CD4-positive, alpha-beta T cell treated with Interleukin-6 for 4 hours (primary cell): ENCODE measurements around the gene TMA7.
A peak's percentile ranks its signal among the peaks of the same experiment; 100 is the strongest.
"Not testable (repeated sequence)": the region's sequence is repeated elsewhere in the genome, so short reads cannot be mapped to it uniquely, and the experiment has no call there.

Source experiments
- DNase-seq: peaks from one replicate; pipeline ENCODE4 v3.0.0-alpha.2; 2020; ENCODE audit warnings: mixed read lengths

TMA7 gene

GRCh38 chr3:48439820-48440589, at the start of gene TMA7, which contains the start of gene CCDC51:
Gene TMA7, plus strand, starts transcription at chr3:48440257. Its CDS starts 40 bp downstream, at chr3:48440297.
Gene CCDC51, minus strand, starts transcription at chr3:48440119. Its CDS starts 4,991 bp downstream, at chr3:48435128.
- peak; percentile 99 for DNase-seq

DNA sequence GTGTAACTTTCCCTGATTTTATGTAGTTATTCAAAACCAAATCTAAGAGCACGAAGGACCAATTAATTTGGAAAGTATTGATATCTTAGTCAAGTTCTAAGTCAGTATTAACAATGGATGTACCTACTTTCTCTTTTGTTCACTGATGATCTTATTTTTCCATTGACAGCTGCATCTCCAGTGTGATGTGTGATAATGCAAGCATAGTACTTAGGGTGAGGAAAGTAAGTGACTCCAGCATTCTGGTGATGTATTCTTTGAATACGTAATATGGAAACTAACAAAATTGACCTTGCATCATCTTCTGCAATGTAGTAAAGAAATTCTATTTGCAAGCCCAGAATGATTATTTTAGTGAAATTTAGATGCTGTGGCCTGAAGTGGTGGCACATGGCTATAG, 45.7 kb upstream of the TMA7 start:
- DNase-seq, result no peak

GRCh38 chr3:48395714-48396113, 44.3 kb upstream of the TMA7 start:
- DNase-seq, result no peak

GRCh38 chr3:48397767-48398681, 42.0 kb upstream of the TMA7 start:
- no peak for DNase-seq

GRCh38 chr3:48398701-48399386, 41.2 kb upstream of the TMA7 start:
- DNase-seq, result no peak

- no peak for DNase-seq
These were observed 40.5 kb upstream of the TMA7 start for GRCh38 chr3:48399387-48400172.

- DNase-seq, result peak; percentile 77
These were observed 39.1 kb upstream of the TMA7 start for GRCh38 chr3:48400824-48401433.

- DNase-seq, result not testable (repeated sequence)
These were observed 38.6 kb upstream of the TMA7 start for GRCh38 chr3:48401434-48401901.

DNA sequence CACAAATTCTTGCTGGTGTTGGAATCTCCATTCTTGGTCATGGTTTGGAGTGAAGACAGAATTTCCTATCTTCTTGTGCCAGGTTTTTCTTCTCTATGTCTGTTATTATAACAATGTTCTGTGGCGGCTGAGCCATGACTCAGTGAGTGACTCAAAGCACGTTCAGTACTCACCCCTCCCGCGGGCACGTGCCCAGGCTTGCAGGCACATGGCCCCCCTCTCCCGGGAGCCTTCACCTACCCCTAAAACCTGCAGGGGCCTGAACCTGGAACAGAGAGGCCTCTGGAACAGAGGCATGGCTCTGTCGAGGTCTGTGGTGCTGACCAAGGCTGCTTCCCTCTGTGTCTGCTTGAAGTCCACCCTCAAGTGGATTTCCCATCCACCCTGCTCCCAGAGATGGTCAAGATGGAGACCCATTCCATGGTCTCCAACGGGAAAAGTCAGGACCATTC, 37.8 kb upstream of the TMA7 start:
- no peak for DNase-seq

- DNase-seq, result no peak
These were observed 37.1 kb upstream of the TMA7 start for GRCh38 chr3:48402907-48403306.

- no peak for DNase-seq
These were observed 36.3 kb upstream of the TMA7 start for GRCh38 chr3:48403533-48404439.

DNA sequence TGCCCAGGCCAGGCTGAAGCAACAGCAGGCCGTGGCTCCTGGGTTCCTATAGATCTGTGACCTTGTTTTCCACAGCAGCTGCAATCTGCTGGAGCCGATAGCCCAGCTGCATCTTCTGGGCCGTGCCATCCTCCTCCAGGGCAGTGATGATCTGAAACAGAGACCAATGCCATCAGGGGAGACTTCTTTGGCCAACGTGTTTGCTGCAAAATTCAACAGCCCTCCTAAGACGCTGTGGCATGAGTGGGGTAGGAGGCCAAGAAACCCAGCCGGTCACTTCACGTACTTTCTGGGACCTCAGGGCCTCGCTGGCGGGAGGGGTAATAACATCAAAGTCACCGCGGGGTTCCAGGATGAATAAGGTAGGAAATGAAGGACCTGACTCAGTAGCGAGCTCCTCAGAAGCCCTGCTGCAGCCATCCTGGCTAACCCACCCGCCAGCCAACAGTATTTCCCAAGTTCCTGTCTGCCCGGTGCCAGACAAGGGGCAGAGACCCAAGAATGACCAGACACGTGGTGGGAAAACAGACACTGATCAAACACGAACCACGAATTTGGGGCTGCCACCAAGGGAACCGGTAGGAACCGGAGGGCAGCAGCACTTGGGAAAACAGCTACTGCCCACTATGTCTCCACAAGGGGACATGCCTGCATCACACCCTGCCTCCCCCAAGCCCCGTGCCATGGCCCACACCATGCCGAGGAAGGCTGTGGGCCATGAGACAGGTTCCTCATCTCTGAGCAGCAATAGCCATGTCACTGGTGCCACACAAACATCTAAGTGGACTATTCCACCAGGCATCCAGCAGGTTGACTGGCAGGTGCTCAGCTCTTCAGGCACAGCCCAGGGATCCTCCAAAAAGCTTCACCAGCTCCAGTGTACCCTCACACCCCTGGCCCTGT, 35.4 kb upstream of the TMA7 start:
- DNase-seq, result no peak

- DNase-seq, result no peak
These were observed 34.6 kb upstream of the TMA7 start for GRCh38 chr3:48405343-48405881.

DNA sequence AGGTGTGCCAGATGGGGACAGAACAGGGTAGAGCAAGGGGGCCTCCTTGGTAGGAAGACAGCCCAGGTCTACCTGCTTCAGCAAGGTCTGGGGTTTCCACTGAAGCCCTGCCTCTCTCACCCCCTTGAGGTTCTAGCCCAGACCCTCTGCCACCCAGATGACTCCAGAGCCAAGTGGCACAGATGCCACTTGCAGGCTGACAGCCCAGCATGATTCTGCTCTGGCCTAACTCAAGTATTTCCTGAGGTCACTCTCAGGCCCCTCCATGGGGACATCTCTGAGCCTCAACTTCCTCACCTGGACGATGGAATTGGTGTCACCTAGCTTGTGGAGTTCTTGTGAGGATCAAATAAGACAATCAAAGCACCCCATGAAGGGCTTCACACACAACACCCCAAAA, 34.1 kb upstream of the TMA7 start:
- DNase-seq, result no peak

DNA sequence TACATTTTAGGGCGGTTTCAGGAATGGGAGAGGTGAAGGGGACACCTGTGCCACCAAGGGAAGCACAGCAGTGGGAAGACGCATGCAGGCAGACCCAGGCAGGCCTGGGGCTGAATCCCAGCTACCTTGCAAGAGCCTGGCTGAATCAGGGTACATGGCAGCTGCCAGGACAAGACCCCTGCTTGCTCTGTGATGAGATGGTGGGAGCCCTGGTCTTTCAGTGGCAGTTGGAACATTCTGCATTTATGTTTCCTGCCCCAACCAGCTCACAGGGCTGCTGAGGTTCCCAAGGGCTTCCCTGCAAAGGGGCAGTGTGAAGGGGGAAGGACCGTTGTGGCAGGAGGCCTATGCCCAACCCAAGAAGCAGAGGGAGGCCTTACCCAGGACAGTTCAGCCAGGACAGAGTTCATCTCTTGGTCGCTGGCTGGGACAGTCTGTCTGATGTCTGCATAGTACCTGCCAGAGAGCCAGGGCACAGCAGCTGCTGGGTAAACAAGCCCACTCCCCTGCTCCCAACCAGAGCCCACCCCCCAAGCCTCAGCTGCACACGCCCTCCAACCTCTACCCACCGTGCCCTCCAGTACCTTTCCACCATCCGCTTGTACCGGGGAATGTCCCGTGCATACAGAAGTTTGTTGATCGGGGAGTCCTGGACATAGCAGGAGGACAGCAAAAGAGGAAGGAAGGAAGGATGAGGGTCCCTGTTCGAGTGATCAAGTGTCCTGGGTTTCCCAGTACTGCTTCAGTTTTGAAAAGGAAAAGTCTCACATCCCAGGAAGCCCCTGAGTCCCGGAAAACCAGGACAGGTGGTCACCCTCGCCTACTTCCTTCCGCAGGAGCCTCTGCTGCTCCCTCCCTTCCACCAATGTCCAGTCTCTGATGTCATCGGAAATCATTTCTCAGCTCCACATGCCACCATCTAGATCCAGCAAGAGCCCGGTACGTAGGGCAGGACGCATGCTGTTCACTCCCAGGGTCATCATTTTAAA, 33.3 kb upstream of the TMA7 start:
- DNase-seq, result no peak

GRCh38 chr3:48407542-48408099, 32.4 kb upstream of the TMA7 start:
- DNase-seq, result no peak

GRCh38 chr3:48408823-48409281, 31.2 kb upstream of the TMA7 start:
- DNase-seq, result no peak
